Mucosa of rectum (tissue), 2 donors: ENCODE measurements around the gene SHH.

Source experiments
- H3K27ac ChIP-seq, 2 donors: one replicate each; pipeline ENCODE4 v1.7.0; 2013; ENCODE audit warnings: inconsistent platforms in 2 of 2, low read depth in 2 of 2, low read length in 2 of 2
- H3K27me3 ChIP-seq, 2 donors: one replicate each; pipeline ENCODE4 v1.7.0; 2013; ENCODE audit warnings: low read length in 2 of 2; ENCODE audit not compliant: control insufficient read depth in 2 of 2, insufficient read depth in 2 of 2
- H3K36me3 ChIP-seq, 2 donors: one replicate each; pipeline ENCODE4 v1.7.0; 2013; ENCODE audit warnings: low read length in 2 of 2; ENCODE audit not compliant: control insufficient read depth in 2 of 2, insufficient read depth in 2 of 2
- H3K4me1 ChIP-seq, 2 donors: one replicate each; pipeline ENCODE4 v1.7.0; 2013; ENCODE audit warnings: low read length in 2 of 2, mild to moderate bottlenecking in 1 of 2; ENCODE audit not compliant: control insufficient read depth in 2 of 2, insufficient read depth in 2 of 2
- H3K4me3 ChIP-seq, 2 donors: one replicate each; pipeline ENCODE4 v1.7.0; 2013; ENCODE audit warnings: low read length in 2 of 2
- H3K9ac ChIP-seq, 2 donors: one replicate each; pipeline ENCODE4 v1.7.0; 2013; ENCODE audit warnings: low read length in 2 of 2, low read depth in 1 of 2, mild to moderate bottlenecking in 1 of 2
- H3K9me3 ChIP-seq, 2 donors: one replicate each; pipeline ENCODE4 v1.7.0; 2013; ENCODE audit warnings: low read length in 2 of 2; ENCODE audit not compliant: control insufficient read depth in 2 of 2
- donor health status: healthy.
- donor health status: Normal muscosa, but diverticular disease.

The SHH gene

DNA sequence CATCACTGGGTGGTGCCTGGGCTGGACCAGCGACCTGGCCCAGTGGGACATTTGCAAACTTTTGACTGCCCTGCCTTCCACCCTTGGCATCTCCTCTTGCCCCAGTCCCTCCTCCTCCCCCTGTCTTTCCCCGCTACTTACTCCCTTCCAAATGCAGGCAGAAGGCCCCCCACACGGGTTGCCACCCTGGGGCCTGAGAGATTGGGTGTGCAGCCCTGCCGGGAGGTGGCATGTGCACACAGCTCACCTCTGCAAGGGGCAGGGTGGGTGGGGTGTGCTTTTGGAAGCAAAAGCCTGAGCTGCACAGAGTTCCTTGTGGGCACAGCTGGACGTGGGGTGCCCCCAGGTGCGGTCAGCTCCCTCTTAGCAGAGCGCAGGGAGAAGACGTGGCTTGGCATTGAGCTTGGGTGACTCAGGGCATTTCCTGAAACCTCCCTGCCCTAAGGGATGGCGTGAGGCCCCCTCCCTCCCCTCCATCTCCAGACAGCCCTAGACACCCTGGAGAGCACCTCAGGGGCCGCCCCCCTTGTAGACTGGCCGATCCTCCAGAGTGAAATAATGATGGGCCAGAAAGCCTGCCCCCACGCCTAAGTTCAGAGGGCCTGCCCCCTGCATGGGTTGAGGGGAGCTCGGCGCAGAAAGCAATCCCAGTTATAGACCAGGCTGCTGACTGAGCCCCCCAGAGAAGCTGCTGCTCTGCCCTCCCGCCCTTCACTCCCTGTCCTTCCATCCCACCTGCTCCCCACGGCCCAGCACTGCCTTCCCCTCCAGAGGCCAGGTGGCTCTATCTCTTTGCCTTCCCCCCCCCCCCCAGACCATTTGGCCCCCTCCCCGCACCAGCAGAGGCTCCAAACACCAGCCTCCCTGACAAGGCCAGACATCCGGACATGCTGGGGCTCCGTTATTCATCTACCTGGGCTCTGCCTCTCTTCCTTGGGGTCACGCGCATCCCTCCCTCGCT is 2.3 kb upstream of the SHH start:
- H3K27ac ChIP-seq = no peak overlapping the region
- H3K36me3 ChIP-seq = no peaks in the 10 kb centered on the region
- no peak overlapping the region for H3K4me3 ChIP-seq
- peaks cover 11 to 22% of the 10 kb centered on the region in 2 donors for H3K4me1 ChIP-seq
- no peak overlapping the region for H3K9ac ChIP-seq
- peaks cover 37 to 39% of the 10 kb centered on the region in 2 donors for H3K27me3 ChIP-seq
- H3K9me3 ChIP-seq = no peaks in the 10 kb centered on the region

DNA sequence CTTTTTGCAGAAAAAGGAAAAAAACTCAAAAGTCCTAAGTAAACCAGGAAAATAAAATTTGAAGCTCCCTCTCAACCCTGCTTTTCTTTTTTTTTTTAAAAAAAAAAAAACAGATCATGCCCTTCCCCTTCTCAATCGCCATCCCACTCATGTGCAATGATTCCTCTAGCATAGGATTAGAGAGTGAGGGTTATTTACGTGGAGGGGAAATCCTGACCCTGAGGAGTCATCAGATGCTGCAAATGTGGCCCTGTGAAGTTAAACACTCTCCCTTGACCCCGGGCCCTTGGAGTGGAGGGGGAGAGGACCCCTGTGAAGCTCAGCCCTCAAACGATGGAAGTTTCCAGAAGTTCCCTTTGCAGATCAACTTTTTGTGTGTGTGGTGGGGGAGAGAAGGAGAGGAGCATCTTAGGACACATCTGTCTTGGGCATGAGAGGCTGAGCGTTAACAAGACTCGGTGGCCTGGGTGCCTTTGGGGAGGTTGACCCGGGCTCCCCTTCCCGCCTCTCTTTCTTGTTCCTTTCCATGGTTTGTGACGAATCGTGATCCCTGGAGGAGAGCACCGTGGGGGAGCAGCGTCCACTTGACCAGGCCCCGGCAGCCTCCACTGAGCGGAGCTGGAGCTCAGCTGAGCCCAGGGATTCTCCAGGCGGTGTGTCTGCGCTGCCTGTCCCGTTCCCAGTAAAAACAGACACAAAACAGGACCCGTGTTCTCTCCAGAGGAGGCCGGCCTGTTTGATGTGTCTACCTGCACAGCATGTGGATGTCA is 1.5 kb upstream of the SHH start:
- H3K4me3 ChIP-seq = no peak overlapping the region
- H3K4me1 ChIP-seq = peaks cover 14 to 22% of the 10 kb centered on the region in 2 donors
- no peak overlapping the region for H3K27ac ChIP-seq
- H3K9me3 ChIP-seq = no peaks in the 10 kb centered on the region
- H3K36me3 ChIP-seq = no peaks in the 10 kb centered on the region
- H3K9ac ChIP-seq = no peak overlapping the region
- peaks cover 36 to 39% of the 10 kb centered on the region in 2 donors for H3K27me3 ChIP-seq

DNA sequence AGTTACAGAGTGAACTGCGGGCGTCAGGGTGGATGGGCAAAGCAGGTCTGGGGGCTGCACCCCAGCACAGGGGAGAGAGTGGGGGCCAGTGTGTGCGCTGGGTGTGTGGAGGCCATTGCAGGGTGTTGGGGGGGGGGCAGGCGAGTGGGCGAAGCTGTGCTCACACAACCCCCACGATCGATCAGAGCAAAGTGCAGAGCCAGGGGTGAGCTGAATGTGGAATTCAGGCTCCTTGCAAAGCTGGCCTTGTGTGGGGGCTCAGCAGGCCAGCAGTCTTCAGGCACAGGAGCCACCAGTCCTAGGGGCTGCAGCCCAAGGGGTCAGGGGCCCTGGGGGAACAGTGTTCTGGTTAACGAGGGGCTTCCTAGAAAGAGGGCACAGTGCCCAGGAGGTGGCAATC is 862 bp upstream of the SHH start:
- Histone ChIP-seq H3K27ac (no peak overlapping the region), H3K9me3 (no peaks in the 10 kb centered on the region), H3K36me3 (no peaks in the 10 kb centered on the region), H3K4me1 (peaks cover 14 to 22% of the 10 kb centered on the region in 2 donors), H3K27me3 (peaks cover 33 to 39% of the 10 kb centered on the region in 2 donors), H3K9ac (no peak overlapping the region), H3K4me3 (no peak overlapping the region)

DNA sequence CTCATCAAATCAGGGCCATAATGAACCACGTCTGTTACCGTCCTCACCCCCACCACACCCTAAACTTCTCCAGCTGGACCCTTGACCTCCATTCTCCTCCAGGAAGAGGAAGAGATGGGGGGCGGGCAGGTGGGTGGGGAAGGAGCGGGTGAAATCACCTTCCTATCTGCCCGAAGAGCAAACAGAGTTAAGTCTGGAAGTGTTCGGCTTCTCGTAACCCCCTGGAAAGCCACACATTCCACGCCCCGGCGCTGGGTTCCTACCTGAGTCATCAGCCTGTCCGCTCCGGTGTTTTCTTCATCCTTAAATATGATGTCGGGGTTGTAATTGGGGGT is 736 bp downstream of the SHH start:
- Histone ChIP-seq H3K36me3 (no peaks in the 10 kb centered on the region), H3K4me1 (peaks cover 19 to 27% of the 10 kb centered on the region in 2 donors), H3K9ac (peak overlapping the region in 1 of 2 donors; percentile 27), H3K27ac (no peak overlapping the region), H3K27me3 (peaks cover 32 to 42% of the 10 kb centered on the region in 2 donors), H3K9me3 (no peaks in the 10 kb centered on the region), H3K4me3 (peak overlapping the region; percentile 43 to 44)

DNA sequence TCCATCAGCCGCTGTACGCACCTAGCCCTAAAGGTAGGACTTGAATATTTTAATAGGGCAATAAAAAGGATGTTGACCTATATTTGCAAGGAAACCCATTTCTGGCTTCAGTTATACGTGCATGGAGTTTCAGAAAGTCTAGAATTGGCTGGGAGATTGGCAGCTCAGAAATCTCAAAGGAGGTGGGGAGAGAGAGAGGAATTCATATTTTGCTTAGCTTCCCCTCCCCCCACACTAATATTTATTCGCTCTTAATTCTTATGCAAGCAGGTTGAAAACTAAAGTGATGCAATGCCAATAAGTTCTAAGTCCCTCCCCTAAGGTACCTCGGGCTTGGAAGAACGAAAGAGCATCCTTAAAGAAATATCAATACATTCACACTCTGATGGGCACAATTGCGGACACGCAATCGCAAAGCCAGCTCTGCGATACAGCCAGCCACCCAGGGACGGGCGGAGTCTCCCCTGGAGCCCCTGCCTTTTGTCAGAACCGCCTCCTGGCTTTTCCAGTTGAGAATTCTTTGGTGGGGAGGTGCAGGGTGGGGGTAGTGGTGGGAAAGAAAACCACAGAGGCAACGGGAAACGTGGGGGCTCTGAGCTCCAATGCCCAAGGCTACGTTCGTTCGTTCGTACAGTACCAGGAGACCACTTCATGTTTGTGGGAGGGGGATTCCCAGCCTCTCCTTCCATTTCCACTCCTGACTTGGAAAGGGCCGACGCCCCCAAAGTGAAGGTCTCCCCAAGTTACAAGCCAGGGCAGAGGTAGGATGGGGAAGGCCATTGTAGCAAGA is 1.3 kb downstream of the SHH start:
- Histone ChIP-seq H3K4me1 (peaks cover 19 to 29% of the 10 kb centered on the region in 2 donors), H3K9ac (peak overlapping the region in 1 of 2 donors; percentile 76), H3K27ac (no peak overlapping the region), H3K36me3 (no peaks in the 10 kb centered on the region), H3K27me3 (peaks cover 30 to 42% of the 10 kb centered on the region in 2 donors), H3K9me3 (no peaks in the 10 kb centered on the region), H3K4me3 (peak overlapping the region in 1 of 2 donors; percentile 63)

DNA sequence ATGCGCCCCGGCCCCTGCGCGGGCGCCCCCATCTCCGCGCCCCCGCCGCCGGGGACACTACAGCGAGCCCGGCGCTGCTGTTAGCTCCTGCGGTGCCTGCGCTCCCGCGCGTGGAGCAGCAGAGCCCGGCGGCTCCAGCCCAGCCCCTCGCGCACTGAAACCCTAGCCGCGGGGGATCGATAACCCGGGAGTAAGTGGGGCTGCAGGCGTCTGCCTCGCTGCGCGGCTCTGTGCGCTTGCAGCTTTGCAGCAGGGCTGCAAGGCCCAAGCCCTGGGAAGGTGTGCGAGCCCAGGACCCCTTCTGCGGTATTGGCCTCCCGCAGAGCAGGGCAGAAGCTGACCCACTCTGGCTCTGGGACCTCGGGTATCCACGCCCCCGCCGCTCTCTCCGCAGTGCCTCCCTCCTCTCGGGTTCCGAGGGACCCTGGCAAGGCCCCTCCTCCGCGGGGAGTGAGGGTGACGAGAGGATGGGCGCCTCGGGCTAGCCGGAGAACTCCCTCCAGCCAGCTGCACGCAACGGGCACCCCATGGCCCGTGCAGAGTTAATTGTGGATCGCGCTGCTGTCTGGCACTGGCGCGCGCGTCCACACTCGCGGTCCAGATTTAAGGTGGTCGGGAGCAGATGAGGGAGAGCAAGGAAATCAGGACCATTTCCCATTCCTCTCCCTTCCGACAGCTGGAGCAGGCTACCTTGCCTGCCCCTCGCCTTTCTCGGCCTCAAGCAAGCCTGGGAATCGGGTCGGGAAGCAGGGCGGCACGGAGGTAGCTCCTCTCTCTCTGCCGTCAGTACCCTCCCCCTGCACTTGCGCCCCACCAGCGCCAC is 2.1 kb downstream of the SHH start:
- peak overlapping the region in 1 of 2 donors; percentile 76 for H3K9ac ChIP-seq
- H3K36me3 ChIP-seq = no peaks in the 10 kb centered on the region
- peaks cover 21 to 35% of the 10 kb centered on the region in 2 donors for H3K4me1 ChIP-seq
- peaks cover 30 to 38% of the 10 kb centered on the region in 2 donors for H3K27me3 ChIP-seq
- H3K27ac ChIP-seq = peak overlapping the region; percentile 82 to 83
- H3K9me3 ChIP-seq = no peaks in the 10 kb centered on the region
- H3K4me3 ChIP-seq = peak overlapping the region; percentile 44 to 63

DNA sequence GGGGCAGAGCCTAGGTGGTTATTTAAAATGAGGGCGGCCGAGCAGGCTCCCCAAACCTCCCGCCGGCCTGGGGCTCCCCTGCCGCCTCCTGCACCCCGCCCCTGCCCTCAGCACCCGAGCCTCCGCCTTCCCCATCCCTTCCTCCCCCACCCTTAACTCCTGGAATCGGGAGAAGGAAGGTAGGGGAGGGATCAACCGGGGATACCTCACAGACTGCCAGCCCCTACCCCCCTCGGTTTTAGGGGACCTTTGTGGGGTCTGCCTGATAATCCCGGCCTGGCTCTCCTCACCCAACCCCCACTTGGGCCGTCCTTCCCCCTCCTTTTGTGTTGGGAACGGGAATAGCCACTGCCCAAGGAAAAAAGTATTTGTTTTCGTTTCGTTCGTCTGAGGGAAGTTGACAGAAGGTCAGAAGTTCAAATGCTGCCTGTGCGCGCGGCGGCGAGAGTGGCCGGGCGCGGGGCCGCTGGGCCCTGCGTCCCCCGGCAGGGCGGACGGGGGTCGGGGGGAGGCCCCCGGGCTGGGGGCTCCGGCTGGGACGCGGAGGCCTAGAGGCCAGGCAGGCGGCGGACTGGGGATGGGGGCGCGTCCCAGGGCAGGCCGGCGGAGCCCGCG is 2.8 kb downstream of the SHH start:
- H3K4me1 ChIP-seq = peaks cover 25 to 35% of the 10 kb centered on the region in 2 donors
- H3K27ac ChIP-seq = peak overlapping the region; percentile 82 to 83
- H3K9ac ChIP-seq = peak overlapping the region in 1 of 2 donors; percentile 76
- H3K9me3 ChIP-seq = no peaks in the 10 kb centered on the region
- H3K27me3 ChIP-seq = peaks cover 30 to 38% of the 10 kb centered on the region in 2 donors
- H3K36me3 ChIP-seq = no peaks in the 10 kb centered on the region
- peak overlapping the region; percentile 63 to 66 for H3K4me3 ChIP-seq

DNA sequence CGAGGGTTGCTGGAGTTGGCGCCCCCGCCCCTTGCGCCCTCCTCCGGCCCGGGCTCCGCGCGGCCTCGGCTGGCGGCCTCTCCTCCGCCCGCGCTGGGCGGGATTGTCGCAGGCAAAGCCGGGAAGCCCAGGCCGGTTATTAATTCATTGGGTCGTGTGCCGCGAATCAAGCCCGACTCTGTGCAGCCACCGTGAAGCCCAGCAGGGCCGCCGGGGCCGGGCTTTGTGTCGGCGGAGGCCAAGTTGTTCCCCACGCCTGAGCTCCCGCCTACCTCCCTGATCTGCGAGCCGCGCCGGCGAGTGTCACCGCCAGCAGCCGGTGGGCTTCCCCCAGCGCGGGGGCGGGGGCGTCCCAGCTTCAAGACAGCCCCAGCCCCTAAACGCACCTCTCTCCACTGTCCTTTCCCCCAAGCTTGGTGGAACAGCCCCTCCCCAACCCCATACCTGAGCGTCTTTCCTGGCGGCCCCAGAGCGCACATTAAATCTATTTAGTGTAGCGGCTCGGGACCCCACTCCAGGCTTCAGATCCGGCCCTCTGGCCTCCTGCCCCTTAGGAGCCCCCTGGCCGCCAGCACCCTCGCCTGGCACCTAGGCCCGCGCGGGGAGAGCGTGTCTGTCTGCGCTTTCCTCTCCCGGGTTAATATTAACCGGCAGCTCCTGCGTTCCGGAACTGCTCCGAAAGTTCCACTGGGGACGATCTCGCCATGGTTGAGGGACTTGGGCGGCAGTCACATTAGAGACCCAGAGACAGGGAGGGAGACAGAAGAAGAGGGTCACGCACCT is 3.5 kb downstream of the SHH start:
- Histone ChIP-seq H3K4me3 (peak overlapping the region; percentile 63 to 66), H3K9ac (peak overlapping the region; percentile 60 to 76), H3K36me3 (no peaks in the 10 kb centered on the region), H3K4me1 (peaks cover 25 to 35% of the 10 kb centered on the region in 2 donors), H3K27ac (peak overlapping the region; percentile 82 to 83), H3K27me3 (peaks cover 30 to 33% of the 10 kb centered on the region in 2 donors), H3K9me3 (no peaks in the 10 kb centered on the region)
